WTC11 (cell line): Measurements from ENCODE around the gene RNASET2. TPM values are rescaled to one million over a fixed set of nuclear protein-coding genes. Genes with fewer than 3 reads are reported as not detected.

Experiments used
- ATAC-seq: fragments of 200-7000 bp; cut with Tn5 transposase; 2 replicates; pipeline ENCODE4 v1.10.0; 2021; ENCODE audit warnings: mild to moderate bottlenecking, moderate library complexity
- CTCF ChIA-PET: fragments of 300-600 bp; sonication (Branson Sonifier 250); formaldehyde crosslinking; loops from one replicate; lab custom pipeline; 2021; ENCODE audit warnings: antibody characterized with exemption; lab: Charles Lee
- POLR2A ChIA-PET: fragments of 350-600 bp; sonication (Branson Sonifier 250); formaldehyde crosslinking; loops from one replicate; lab custom pipeline; 2021; ENCODE audit warnings: antibody characterized with exemption; lab: Charles Lee
- DNase-seq: peaks from one replicate; pipeline ENCODE4 v3.0.0; 2021; ENCODE audit warnings: low spot score
- H3K27ac Mint-ChIP-seq: 2 replicates; pipeline ENCODE4 v1.8.0; 2021; ENCODE audit warnings: mixed read lengths
- H3K27me3 Mint-ChIP-seq: 2 replicates; pipeline ENCODE4 v1.8.0; 2021; ENCODE audit warnings: low read depth, mild to moderate bottlenecking, moderate library complexity, mixed read lengths
- H3K36me3 Mint-ChIP-seq: 2 replicates; pipeline ENCODE4 v1.8.0; 2021; ENCODE audit warnings: mixed read lengths
- H3K4me1 Mint-ChIP-seq: 2 replicates; pipeline ENCODE4 v1.8.0; 2022; ENCODE audit warnings: mixed read lengths
- H3K4me3 Mint-ChIP-seq: 2 replicates; pipeline ENCODE4 v1.8.0; 2021; ENCODE audit warnings: mild to moderate bottlenecking, moderate library complexity, mixed read lengths
- H3K9me3 Mint-ChIP-seq: 2 replicates; pipeline ENCODE4 v1.8.0; 2021; ENCODE audit warnings: mixed read lengths
- AFF4 ChIP-seq: sonication (generic); formaldehyde crosslinking; IDR thresholded peaks from 2 replicates; pipeline ENCODE4 v1.8.1; 2023; ENCODE audit warnings: mild to moderate bottlenecking, missing genetic modification reagents, borderline replicate concordance
- AR ChIP-seq: fragments of 250-450 bp; sonication (Bioruptor Pico); IDR thresholded peaks from 2 replicates; pipeline ENCODE4 v1.9.0; 2021; ENCODE audit warnings: mild to moderate bottlenecking
- ATF3 ChIP-seq: sonication (generic); formaldehyde crosslinking; conservative IDR thresholded peaks from 2 replicates; pipeline ENCODE4 v1.8.1; 2022; ENCODE audit warnings: mild to moderate bottlenecking, missing genetic modification reagents
- CBFB ChIP-seq: sonication (generic); formaldehyde crosslinking; IDR thresholded peaks from 2 replicates; pipeline ENCODE4 v1.8.1; 2022; ENCODE audit warnings: mild to moderate bottlenecking, low read depth, missing genetic modification reagents
- FOXK1 ChIP-seq: sonication (generic); formaldehyde crosslinking; IDR thresholded peaks from 2 replicates; pipeline ENCODE4 v1.8.0; 2022; ENCODE audit warnings: mild to moderate bottlenecking, moderate library complexity, missing genetic modification reagents
- FOXP4 ChIP-seq: sonication (generic); formaldehyde crosslinking; IDR thresholded peaks from 2 replicates; pipeline ENCODE4 v1.8.0; 2022; ENCODE audit warnings: mild to moderate bottlenecking, missing genetic modification reagents
- HMGA2 ChIP-seq: fragments of 250-450 bp; sonication (Bioruptor Pico); IDR thresholded peaks from 2 replicates; pipeline ENCODE4 v1.4.0; 2021; ENCODE audit warnings: mild to moderate bottlenecking, moderate library complexity
- JUN ChIP-seq: sonication (generic); formaldehyde crosslinking; IDR thresholded peaks from 2 replicates; pipeline ENCODE4 v1.8.0; 2023; ENCODE audit warnings: mild to moderate bottlenecking, missing genetic modification reagents
- MYBL2 ChIP-seq: sonication (generic); formaldehyde crosslinking; IDR thresholded peaks from 2 replicates; pipeline ENCODE4 v1.8.1; 2023; ENCODE audit warnings: mild to moderate bottlenecking, moderate library complexity, missing genetic modification reagents
- TEAD1 ChIP-seq: sonication (generic); formaldehyde crosslinking; IDR thresholded peaks from 2 replicates; pipeline ENCODE4 v1.8.0; 2022; ENCODE audit warnings: mild to moderate bottlenecking, missing genetic modification reagents
- USF2 ChIP-seq: sonication (generic); formaldehyde crosslinking; IDR thresholded peaks from 2 replicates; pipeline ENCODE4 v1.8.1; 2023; ENCODE audit warnings: mild to moderate bottlenecking, missing genetic modification reagents, moderate library complexity
- ZNF219 ChIP-seq: sonication (generic); formaldehyde crosslinking; IDR thresholded peaks from 2 replicates; pipeline ENCODE4 v1.8.0; 2023; ENCODE audit warnings: missing genetic modification reagents, mild to moderate bottlenecking, borderline replicate concordance
- ZNF512 ChIP-seq: sonication (generic); formaldehyde crosslinking; IDR thresholded peaks from 2 replicates; pipeline ENCODE4 v1.8.1; 2022; ENCODE audit warnings: missing genetic modification reagents, borderline replicate concordance
- total RNA-seq: library from RNA; stranded (reverse); gene quantifications from 3 replicates; pipeline ENCODE4 v1.2.3, GENCODE V29; 2021
- TF ChIP-seq, protein P1 (sequence below): fragments of 250-450 bp; sonication (Bioruptor Pico); conservative IDR thresholded peaks from 2 replicates; pipeline ENCODE4 v1.9.0; 2021; ENCODE audit warnings: mild to moderate bottlenecking
- TF ChIP-seq, protein P2 (sequence below): sonication (generic); formaldehyde crosslinking; IDR thresholded peaks from 2 replicates; pipeline ENCODE4 v1.8.0; 2022; ENCODE audit warnings: mild to moderate bottlenecking, missing genetic modification reagents
- TF ChIP-seq, protein P3 (sequence below): sonication (generic); formaldehyde crosslinking; IDR thresholded peaks from 2 replicates; pipeline ENCODE4 v1.8.1; 2023; ENCODE audit warnings: mild to moderate bottlenecking, missing genetic modification reagents

RNASET2 gene
- total RNA-seq, 1 experiment from 2014 or later, result 35.6 TPM

DNA sequence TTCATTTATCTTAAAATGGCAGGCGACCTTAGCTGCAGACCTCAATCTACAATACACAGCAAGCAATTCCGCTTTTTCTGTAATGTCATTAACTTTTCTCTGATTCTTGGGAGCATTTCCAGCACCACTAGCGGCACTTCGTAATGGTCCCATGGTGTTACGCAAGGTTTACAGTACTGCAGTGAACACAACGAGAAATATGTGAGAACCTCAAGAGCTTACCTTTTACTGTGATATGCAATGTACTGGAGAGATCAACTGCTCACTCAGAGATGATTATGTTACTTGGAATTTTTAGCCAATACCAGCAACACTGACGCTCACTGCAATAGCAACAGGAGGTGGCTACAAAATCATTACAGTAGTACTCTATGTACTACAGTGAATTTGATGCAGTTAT lies 40.1 kb upstream of the RNASET2 start:
- peaks cover 35% of the 10 kb centered on the region for H3K4me1 Mint-ChIP-seq
- H3K9me3 Mint-ChIP-seq, result peaks cover 4% of the 10 kb centered on the region
- H3K4me3 Mint-ChIP-seq, result peak overlapping the region; percentile 25; the same call in 1 of the 2 replicates
- TF ChIP-seq TEAD1 (CRISPR knock-in tag) (no peak), CBFB (CRISPR knock-in tag) (no peak), ZNF219 (CRISPR knock-in tag) (no peak), AFF4 (CRISPR knock-in tag) (no peak)
- TF ChIP-seq, protein P1, sequence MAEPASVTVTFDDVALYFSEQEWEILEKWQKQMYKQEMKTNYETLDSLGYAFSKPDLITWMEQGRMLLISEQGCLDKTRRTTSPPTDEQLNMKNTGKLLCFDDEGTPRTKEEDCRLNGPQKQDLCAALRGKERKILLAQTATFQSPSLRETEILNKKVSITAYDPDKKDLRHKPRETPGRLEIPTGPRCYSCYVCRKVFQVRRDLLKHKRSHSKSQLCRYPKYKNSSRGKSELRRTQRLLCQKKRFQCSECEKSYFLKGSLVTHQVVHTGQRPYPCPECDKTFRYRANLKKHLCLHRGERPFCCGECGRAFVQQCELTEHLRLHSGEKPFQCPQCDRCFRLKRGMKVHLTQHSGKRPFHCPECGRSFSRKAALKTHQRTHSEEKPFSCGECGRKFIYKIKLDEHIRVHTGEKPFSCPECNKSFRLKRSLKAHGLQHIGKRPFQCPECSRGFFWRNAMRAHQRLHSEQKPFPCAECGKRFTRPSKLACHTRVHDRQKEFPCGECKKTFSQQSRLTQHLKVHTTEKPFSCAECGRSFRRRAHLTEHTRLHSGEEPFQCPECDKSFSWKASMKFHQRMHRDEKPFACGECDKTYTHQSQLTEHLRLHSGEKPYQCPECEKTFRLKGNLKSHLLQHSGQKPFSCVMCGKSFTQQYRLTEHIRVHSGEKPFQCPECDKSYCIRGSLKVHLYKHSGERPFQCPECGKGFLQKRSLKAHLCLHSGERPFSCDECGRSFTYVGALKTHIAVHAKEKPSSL (CRISPR knock-in tag), result no peak
- TF ChIP-seq, all 79 proteins: peak for 0
- Mint-ChIP-seq H3K27me3 (no peaks in the 10 kb centered on the region), H3K36me3 (peaks cover 46% of the 10 kb centered on the region), H3K27ac (no peak overlapping the region)
- ATAC-seq, result no peak
- CTCF ChIA-PET, result no interaction called here
- POLR2A ChIA-PET, result no interaction called here
- DNase-seq, result no peak

GRCh38 chr6:166989427-166990032 lies 33.2 kb upstream of the RNASET2 start:
- peak; percentile 62 for ATAC-seq
- H3K27ac Mint-ChIP-seq, result peak overlapping the region; percentile 5; the same call in 1 of the 2 replicates

More at GRCh38 chr6:166989427-166990032, 33.2 kb upstream of the RNASET2 start:
- Mint-ChIP-seq H3K4me3 (no peak overlapping the region), H3K36me3 (peaks cover 41% of the 10 kb centered on the region), H3K9me3 (peaks cover 4% of the 10 kb centered on the region), H3K4me1 (peaks cover 38% of the 10 kb centered on the region), H3K27me3 (no peaks in the 10 kb centered on the region)
- DNase-seq, result peak; percentile 16
- no peak for TF ChIP-seq HMGA2 (CRISPR knock-in tag)
- TF ChIP-seq ATF3 (CRISPR knock-in tag), result no peak
- no peak for TF ChIP-seq JUN
- TF ChIP-seq, protein P2, sequence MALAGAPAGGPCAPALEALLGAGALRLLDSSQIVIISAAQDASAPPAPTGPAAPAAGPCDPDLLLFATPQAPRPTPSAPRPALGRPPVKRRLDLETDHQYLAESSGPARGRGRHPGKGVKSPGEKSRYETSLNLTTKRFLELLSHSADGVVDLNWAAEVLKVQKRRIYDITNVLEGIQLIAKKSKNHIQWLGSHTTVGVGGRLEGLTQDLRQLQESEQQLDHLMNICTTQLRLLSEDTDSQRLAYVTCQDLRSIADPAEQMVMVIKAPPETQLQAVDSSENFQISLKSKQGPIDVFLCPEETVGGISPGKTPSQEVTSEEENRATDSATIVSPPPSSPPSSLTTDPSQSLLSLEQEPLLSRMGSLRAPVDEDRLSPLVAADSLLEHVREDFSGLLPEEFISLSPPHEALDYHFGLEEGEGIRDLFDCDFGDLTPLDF (CRISPR knock-in tag), result no peak
- TF ChIP-seq, protein P3, sequence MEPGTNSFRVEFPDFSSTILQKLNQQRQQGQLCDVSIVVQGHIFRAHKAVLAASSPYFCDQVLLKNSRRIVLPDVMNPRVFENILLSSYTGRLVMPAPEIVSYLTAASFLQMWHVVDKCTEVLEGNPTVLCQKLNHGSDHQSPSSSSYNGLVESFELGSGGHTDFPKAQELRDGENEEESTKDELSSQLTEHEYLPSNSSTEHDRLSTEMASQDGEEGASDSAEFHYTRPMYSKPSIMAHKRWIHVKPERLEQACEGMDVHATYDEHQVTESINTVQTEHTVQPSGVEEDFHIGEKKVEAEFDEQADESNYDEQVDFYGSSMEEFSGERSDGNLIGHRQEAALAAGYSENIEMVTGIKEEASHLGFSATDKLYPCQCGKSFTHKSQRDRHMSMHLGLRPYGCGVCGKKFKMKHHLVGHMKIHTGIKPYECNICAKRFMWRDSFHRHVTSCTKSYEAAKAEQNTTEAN, result no peak
- TF ChIP-seq FOXK1 (CRISPR knock-in tag), result no peak
- no peak for TF ChIP-seq USF2 (CRISPR knock-in tag)
- no peak for TF ChIP-seq MYBL2
- no peak for TF ChIP-seq ZNF512 (CRISPR knock-in tag)
- no peak for TF ChIP-seq AR (CRISPR knock-in tag)
- no peak for TF ChIP-seq FOXP4 (CRISPR knock-in tag)
- ChIA-PET POLR2A (no interaction called here), CTCF (interaction anchor here (0.6 to 3.1 kb wide), 31 partner anchors 8 to 1290 kb away, joined by 3 to 44 read pairs (median 4); partner anchors contain the start of genes CEP43, RNASET2 and RPS6KA2)
